ENCODE data around the gene DCTD. TPM values are rescaled to one million over a fixed set of nuclear protein-coding genes. Genes with fewer than 3 reads are reported as not detected.

Gene DCTD
- total and polyA plus RNA-seq, 2 of the 13 experiments (the other 11 are each of a cell fraction or from before 2014, with no cell fraction given), result 85.1 to 95.3 TPM

DNA sequence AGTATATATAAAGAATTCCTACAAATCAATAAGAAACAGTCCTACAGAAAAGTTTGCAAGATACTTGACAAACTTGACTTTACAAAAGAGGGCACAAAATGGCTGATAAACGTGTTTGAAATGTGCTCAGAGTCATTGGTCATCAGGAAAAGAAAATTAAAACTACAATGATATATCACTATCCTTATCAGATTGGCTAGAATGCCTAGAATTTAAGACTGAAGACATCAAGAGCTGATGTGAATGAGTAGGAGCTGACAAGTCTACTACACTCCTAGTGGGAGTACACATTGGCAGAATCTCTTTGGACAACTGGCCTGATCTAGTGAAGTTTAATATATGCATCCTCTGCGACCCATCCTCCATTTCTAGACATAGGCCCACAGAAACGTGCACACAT lies 10.3 kb upstream of the DCTD start:
- ChIA-PET POLR2A (no interaction called here), CTCF (ENCODE audit: low intra/inter-chr PET ratio, low total read pairs) (no interaction called here)
- Histone ChIP-seq H2AFZ (ENCODE audit: low read length) (no peak overlapping the region), H3K27me3 (ENCODE audit: control insufficient read depth in 1 of 2, insufficient read depth in 2 of 2, low read length in 2 of 2) (peaks cover 0 to 3% of the 10 kb centered on the region in 2 experiments; a peak in 1 of 5 replicates), H3K9ac (ENCODE audit: insufficient read depth, low read depth, low read length) (no peak overlapping the region), H3K4me1 (ENCODE audit: insufficient read depth, low read length) (peaks cover 13% of the 10 kb centered on the region), H3K36me3 (replicated peaks in 1 of 2; ENCODE audit: control insufficient read depth in 1 of 2, insufficient read depth in 2 of 2, low read length in 2 of 2) (no peaks in the 10 kb centered on the region), H3K79me2 (ENCODE audit: insufficient read depth, low read length) (no peaks in the 10 kb centered on the region), H3K9me3 (ENCODE audit: low read length) (no peaks in the 10 kb centered on the region), H3K27ac (ENCODE audit: extremely low read length, insufficient read depth, low read length) (no peak overlapping the region), H3K4me2 (ENCODE audit: low read depth, low read length) (no peak overlapping the region), H4K20me1 (ENCODE audit: insufficient read depth, low read length) (no peaks in the 10 kb centered on the region), H3K4me3 (replicated peaks in 1 of 3; ENCODE audit: insufficient read depth in 1 of 3, low read depth in 2 of 3, low read length in 3 of 3) (no peak overlapping the region)
- TF ChIP-seq TSC22D2 (CRISPR knock-in tag; IDR thresholded peaks at IDR 0.05; ENCODE audit: borderline replicate concordance) (no peak), HDAC1 (CRISPR knock-in tag; IDR thresholded peaks at IDR 0.05) (no peak), ZNF7 (CRISPR knock-in tag; IDR thresholded peaks at IDR 0.05) (no peak), SNAI1 (CRISPR knock-in tag; IDR thresholded peaks at IDR 0.05; ENCODE audit: borderline replicate concordance) (no peak), HNRNPH1 (optimal IDR thresholded peaks at IDR 0.05; ENCODE audit: low read depth, low read length) (no peak), TAF1 (CRISPR knock-in tag; IDR thresholded peaks at IDR 0.05) (no peak), KLF16 (CRISPR knock-in tag; IDR thresholded peaks at IDR 0.05) (no peak), ZNF263 (CRISPR knock-in tag; IDR thresholded peaks at IDR 0.05) (no peak), AHR (CRISPR knock-in tag; IDR thresholded peaks at IDR 0.05) (no peak), ZNF292 (CRISPR knock-in tag; IDR thresholded peaks at IDR 0.05; ENCODE audit: borderline replicate concordance, low read depth) (no peak), KDM3A (CRISPR knock-in tag; IDR thresholded peaks at IDR 0.05; ENCODE audit: low read depth) (no peak), ADNP (CRISPR knock-in tag; IDR thresholded peaks at IDR 0.05) (no peak), SNAPC2 (CRISPR knock-in tag; IDR thresholded peaks at IDR 0.05) (no peak)
- TF ChIP-seq, protein P1, sequence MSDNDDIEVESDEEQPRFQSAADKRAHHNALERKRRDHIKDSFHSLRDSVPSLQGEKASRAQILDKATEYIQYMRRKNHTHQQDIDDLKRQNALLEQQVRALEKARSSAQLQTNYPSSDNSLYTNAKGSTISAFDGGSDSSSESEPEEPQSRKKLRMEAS (IDR thresholded peaks at IDR 0.05), result no peak
- TF ChIP-seq, protein P2, sequence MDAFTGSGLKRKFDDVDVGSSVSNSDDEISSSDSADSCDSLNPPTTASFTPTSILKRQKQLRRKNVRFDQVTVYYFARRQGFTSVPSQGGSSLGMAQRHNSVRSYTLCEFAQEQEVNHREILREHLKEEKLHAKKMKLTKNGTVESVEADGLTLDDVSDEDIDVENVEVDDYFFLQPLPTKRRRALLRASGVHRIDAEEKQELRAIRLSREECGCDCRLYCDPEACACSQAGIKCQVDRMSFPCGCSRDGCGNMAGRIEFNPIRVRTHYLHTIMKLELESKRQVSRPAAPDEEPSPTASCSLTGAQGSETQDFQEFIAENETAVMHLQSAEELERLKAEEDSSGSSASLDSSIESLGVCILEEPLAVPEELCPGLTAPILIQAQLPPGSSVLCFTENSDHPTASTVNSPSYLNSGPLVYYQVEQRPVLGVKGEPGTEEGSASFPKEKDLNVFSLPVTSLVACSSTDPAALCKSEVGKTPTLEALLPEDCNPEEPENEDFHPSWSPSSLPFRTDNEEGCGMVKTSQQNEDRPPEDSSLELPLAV (CRISPR knock-in tag; conservative IDR thresholded peaks at IDR 0.05; ENCODE audit: low read depth), result no peak
- TF ChIP-seq, protein P3, sequence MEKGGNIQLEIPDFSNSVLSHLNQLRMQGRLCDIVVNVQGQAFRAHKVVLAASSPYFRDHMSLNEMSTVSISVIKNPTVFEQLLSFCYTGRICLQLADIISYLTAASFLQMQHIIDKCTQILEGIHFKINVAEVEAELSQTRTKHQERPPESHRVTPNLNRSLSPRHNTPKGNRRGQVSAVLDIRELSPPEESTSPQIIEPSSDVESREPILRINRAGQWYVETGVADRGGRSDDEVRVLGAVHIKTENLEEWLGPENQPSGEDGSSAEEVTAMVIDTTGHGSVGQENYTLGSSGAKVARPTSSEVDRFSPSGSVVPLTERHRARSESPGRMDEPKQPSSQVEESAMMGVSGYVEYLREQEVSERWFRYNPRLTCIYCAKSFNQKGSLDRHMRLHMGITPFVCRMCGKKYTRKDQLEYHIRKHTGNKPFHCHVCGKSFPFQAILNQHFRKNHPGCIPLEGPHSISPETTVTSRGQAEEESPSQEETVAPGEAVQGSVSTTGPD (CRISPR knock-in tag; IDR thresholded peaks at IDR 0.05), result no peak
- TF ChIP-seq, protein P4, sequence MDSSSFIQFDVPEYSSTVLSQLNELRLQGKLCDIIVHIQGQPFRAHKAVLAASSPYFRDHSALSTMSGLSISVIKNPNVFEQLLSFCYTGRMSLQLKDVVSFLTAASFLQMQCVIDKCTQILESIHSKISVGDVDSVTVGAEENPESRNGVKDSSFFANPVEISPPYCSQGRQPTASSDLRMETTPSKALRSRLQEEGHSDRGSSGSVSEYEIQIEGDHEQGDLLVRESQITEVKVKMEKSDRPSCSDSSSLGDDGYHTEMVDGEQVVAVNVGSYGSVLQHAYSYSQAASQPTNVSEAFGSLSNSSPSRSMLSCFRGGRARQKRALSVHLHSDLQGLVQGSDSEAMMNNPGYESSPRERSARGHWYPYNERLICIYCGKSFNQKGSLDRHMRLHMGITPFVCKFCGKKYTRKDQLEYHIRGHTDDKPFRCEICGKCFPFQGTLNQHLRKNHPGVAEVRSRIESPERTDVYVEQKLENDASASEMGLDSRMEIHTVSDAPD (CRISPR knock-in tag; IDR thresholded peaks at IDR 0.05), result no peak
- BruUV-seq (replicated peaks), result no TSS peak
- in situ Hi-C loops (cut with HindIII; ENCODE audit: extremely low pct_ligation_motif_present, low pct_unique_long_range_greater_than_20kb), result no loop called here
- WGBS (ENCODE audit: low lambda C conversion rate), result 3% methylated on average over 3 of the region's 3 CpGs
- DNase-seq (ENCODE audit: low spot score) (no peak), FAIRE-seq (no peak), ATAC-seq (no peak)
- intact Hi-C loops (cut with micrococcal nuclease; ENCODE audit: unreplicated experiment), result no loop called here

Data from HepG2 (cell line).